SHP77 treated with DMSO at 0.1 percent for 48 hours (cell line): ENCODE results near the gene ATP2B2.

Source experiments
- DNase-seq: peaks from one replicate; lab custom pipeline; 2025; lab: John Stamatoyannopoulos, UW

The ATP2B2 gene

GRCh38 chr3:10529809-10530208 lies 24.4 kb upstream of the ATP2B2 start:
- no peak for DNase-seq

GRCh38 chr3:10528046-10528445 lies 22.7 kb upstream of the ATP2B2 start:
- DNase-seq: no peak

GRCh38 chr3:10527295-10528001 lies 22.1 kb upstream of the ATP2B2 start:
- no peak for DNase-seq

GRCh38 chr3:10526366-10526765 lies 21.0 kb upstream of the ATP2B2 start:
- DNase-seq: no peak

DNA sequence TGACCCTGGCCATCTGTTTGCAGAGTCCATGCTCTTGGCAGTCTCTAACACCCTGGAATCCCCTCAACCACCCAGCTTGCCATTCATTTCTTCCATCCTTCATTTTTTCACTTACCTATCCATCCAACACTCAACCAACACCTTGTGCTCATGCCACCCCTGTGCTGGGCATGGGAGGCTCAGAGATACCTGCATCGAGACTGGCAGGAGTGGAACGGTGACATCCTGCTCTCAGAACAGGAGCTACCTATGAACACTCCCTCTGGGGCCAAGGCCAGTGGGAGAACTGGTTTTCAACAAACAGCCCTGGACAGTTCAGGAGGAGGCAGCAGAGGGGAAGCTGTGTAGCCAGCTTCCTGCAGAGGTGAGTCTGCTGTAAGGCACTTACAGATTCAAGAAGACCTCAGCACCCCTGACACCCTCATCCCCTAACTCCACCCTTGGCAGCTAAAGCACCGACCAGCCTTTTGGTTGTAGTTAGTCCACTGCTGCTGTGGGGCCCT lies 19.5 kb upstream of the ATP2B2 start:
- DNase-seq: no peak

DNA sequence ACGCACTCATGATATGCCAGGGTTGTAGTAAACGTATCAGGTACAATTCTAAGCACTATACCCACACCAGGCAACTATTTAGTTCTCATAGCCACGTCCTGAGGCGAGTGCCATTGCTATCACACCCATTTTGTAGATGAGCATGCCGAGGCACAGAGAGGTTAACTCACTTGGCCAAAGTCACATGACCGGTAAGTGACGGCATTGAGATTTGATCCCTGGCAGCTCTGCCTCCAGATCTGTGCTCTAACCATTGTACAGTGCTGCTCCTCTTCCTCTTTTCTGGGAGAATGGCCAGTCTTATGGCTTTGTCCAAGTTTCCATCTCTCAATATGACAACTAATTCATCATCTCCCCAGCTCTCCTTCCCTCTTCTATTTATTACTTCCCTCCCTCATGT lies 18.9 kb upstream of the ATP2B2 start:
- no peak for DNase-seq

DNA sequence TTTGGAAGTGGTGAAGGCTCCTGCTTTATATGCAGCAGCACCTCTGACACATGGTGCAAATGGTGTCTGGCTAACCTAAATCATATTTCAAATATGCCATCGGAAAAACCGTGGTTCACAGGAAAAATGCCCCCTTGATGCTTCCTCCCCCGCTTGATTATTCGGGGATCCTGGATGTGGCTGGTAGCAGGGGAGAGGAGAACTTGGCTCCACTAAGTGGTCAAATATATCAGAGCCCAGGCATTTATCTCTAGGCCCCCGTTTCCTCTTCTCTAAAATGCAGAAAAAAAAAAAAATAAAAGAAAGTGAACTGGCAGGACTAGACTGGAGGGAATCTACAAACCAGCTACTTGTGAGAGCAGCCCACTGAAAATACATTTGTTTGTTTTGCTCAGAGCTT lies 18.2 kb upstream of the ATP2B2 start:
- no peak for DNase-seq

DNA sequence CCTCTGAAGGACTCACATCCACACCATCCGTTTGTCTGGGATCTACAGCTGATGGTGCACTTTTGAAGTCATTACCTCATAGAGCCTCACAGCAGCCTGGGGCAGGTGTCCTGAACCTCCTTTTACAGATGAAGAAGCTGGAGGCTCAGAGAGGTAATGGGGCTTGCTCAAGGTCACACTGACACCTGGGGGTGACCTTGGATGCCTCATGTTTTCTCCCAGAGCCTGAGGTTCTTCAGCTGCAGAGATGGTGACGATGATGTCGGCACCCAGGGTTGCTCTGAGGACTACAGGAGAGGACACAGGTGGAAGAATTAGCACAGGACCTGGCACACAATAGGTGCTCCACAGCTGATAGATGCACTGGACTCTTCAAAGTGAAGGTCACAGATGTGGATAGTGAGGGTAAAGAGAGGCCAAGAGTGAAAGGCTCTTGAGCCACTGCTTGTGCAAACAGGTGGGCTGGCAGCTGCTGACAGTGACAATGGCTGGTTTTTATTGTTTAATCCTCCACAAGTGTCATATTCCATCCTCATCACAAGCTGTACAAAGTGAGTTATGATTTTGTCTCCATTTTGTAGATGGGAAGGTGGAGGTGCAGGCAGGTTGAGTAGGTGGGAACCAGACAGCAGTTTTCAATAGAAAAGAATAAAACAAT lies 17.4 kb upstream of the ATP2B2 start:
- DNase-seq: no peak

- DNase-seq: no peak
Observed at GRCh38 chr3:10521772-10522441, 16.5 kb upstream of the ATP2B2 start.

DNA sequence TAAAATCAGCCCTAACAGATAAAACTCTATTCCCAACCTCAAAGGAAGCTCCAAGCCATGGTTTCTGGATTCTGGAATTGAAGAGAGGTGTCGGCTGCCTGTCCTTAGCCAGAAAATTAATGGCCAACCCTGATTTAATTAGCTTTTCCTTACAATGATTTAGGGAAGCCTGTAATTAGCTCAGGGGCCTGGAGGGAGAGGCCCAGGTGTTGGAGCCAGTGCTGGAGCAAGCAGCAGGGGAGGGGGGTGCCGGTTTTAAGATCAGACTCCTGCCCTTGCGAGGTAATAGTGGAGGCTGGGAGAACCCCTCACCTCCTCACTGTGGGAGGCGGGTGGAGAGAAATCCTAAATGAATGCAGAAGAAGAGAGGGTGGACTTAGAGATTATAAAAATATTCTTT lies 14.7 kb upstream of the ATP2B2 start:
- no peak for DNase-seq

- DNase-seq: no peak
Observed at GRCh38 chr3:10519236-10519635, 13.8 kb upstream of the ATP2B2 start.

DNA sequence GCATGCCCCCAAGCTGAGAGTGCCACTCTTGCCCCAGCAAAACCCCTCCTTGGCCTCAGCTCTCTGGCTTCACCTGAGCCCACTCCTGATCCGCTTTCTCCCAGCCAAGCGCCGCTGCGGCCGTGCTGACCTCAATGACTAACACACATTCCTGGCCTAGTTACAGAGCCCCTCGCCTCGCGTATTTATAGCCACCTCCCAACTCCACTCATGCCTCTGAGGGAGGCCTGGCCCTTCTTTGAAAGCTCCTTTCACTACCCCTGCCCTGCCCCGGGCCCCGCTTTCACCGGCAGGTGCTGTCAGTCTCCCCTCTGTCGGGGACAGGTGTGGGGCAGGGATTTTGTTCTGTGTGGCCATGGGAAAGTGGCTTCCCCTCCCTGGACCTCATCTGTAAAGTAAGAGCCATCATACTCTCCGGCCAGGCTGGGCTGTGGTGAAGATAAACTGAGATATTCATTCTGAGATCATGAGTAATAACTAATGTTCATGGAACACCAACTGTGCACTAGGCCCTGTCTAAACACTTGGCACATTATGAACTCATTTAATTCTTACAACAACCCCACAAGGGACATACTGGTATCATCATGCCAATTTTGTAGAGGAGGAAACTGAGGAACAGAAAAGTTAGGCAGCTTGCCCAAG lies 13.2 kb upstream of the ATP2B2 start:
- no peak for DNase-seq

GRCh38 chr3:10517627-10518026 lies 12.2 kb upstream of the ATP2B2 start:
- no peak for DNase-seq

DNA sequence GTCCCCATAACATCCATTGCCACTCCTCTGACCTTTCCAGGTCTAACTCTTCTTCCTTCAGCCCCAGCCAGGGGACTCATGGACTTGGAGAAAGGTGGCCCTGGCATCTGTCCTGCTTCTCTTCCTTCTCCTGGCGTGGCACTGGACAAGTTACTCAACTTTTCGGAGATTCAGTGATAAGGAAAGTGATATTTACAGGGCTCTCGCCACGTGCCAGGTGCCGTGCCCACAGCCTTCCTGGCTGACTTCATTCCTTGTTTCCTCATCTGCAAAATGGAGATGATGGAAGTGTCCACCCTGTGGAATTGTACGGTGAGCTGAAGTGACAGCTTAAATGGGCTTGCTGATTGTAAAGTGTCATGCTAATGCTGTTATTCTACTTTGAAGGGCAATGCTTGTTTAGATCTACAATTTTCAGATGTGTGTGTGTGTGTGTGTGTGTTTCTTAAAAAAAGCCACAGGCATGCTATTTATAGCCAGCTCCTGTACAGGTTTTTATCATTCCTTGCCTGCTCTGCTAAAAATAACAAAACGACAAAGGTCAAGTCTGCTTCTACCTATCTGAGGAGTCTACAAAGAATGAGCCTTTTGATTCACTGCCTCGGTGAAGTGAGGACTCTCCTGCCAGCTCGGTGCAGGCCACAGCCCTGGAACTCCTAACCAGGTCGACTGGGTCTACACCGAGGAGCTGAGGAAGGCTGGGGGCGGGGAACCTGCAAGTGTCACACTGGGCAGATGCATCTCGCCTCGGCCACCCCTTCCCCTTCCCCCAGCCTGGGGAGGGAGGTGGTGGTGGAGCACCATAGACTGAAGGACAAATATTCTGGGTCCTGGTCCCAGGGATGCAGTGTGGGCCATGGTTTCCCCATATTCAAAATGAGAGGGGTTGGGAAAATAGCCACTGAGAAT lies 11.4 kb upstream of the ATP2B2 start:
- no peak for DNase-seq

DNA sequence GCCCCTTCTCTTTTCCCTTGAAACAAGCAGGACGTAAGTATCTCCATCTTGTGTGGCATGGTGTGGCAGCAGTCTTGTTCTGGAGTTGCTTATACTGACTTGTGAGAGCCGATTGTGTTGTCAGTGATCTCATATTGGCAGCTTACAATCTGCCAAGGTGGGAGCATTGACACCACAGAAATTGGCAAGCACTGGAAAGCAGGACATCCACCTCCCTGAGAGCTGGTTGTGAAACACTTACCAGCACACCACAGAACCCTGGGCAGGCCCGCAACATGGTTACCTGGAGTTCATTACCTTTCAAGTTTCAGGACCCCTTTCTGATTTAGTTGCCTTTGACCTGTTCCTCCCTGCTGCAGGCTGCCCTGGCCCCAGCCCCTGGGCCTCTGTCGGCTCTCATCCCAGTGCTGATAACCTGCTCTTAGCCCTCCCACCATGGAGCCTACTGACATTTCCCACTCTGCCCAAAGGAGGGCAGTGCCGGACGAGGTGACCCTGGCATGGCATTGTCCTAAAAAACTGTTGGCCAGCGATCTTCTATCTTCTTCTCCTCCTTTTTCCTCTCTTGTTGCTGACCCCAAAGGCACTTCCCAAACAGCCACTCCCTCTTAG lies 10.6 kb upstream of the ATP2B2 start:
- DNase-seq: no peak

GRCh38 chr3:10515396-10515795 lies 10.0 kb upstream of the ATP2B2 start:
- DNase-seq: no peak

- DNase-seq: no peak
Observed at GRCh38 chr3:10514407-10515069, 9.2 kb upstream of the ATP2B2 start.

DNA sequence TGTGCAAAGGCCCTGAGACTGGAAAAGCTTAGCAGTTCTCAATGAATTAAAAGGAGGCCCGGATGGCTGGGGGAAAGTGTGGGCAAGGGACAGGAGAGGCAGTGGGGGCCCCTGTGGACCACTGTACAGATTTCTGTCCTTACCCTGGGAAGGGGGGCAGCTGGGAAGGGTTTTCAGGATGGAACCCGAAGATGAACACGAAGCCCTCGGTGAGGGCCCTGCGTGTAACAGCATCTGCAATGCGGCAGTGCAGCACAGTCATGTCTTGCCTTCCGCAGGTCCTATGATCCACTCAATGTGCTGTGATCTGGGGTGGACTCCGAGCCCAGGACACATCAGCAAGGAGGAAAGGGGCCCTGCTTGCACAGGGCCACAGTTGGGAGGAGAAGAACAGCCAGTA lies 7.9 kb upstream of the ATP2B2 start:
- DNase-seq: no peak

- DNase-seq: no peak
Observed at GRCh38 chr3:10512687-10513086, 7.3 kb upstream of the ATP2B2 start.

GRCh38 chr3:10511809-10512494 lies 6.6 kb upstream of the ATP2B2 start:
- no peak for DNase-seq
